HUES64 (cell line): ENCODE data around the gene ADO.

Experiments used
- H3K27ac ChIP-seq: 2 replicates; pipeline ENCODE4 v1.7.0; 2013; ENCODE audit warnings: low read depth, low read length, inconsistent platforms
- H3K27me3 ChIP-seq: 2 replicates; pipeline ENCODE4 v1.6.1; 2013; ENCODE audit warnings: mild to moderate bottlenecking, low read length; ENCODE audit not compliant: insufficient read depth
- H3K36me3 ChIP-seq: 2 replicates; pipeline ENCODE4 v1.6.1; 2013; ENCODE audit warnings: mild to moderate bottlenecking, low read length; ENCODE audit not compliant: insufficient read depth
- H3K4me1 ChIP-seq: 2 replicates; pipeline ENCODE4 v1.6.1; 2013; ENCODE audit warnings: mild to moderate bottlenecking, low read length, moderate library complexity; ENCODE audit not compliant: insufficient read depth
- H3K4me3 ChIP-seq: 2 replicates; pipeline ENCODE4 v1.5.1; 2013; ENCODE audit warnings: mild to moderate bottlenecking, low read length, moderate library complexity
- H3K9ac ChIP-seq: 2 replicates; pipeline ENCODE4 v1.6.1; 2013; ENCODE audit warnings: mild to moderate bottlenecking, low read depth, low read length
- H3K9me3 ChIP-seq: 2 replicates; pipeline ENCODE4 v1.6.1; 2013; ENCODE audit warnings: low read depth, low read length; ENCODE audit not compliant: insufficient read depth
- WGBS: fragments of 150-250, 120-280 bp; methylation state at CpG from one replicate; pipeline ENCODE4 v1.1.7; 2013; ENCODE audit warnings: missing lambda C conversion rate; 5-methylcytosine and 5-hydroxymethylcytosine counted together

The ADO gene

DNA sequence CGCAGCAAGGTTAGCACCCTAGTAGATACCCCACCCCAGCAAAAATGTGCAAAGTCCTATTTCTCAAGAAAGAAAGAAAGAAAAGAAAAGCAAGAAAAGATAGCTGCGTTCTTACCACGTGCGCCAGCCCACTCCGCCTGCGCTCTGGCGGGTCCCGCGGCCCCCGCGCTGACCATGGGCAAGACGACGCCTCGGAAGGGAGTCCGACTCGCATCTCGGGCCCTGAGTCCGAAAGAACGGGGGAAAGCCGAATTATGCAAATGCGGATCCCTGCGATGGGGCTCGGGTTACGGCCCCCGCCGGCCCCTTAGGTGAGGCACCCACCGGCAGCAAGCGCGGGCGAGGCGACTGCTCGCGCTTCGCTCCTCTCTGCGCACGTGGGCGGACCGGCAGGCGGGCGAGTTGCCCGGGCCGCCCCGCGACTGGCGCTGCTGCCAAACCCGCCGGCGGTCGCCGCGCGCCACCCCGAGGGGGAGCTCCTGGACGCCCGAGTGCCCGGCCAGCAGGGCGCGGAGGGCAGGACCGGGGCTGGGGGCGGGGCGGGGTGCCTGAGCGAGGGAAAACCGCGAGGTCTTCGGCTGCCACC, 14.0 kb downstream of the ADO start:
- 0 out of 2 replicates have a peak, but pooled peaks cover 2% of the 10 kb centered on the region for H3K9me3 ChIP-seq
- H3K9ac ChIP-seq = no peak overlapping the region
- peaks cover 5% of the 10 kb centered on the region; the same call in 1 of the 2 replicates for H3K4me1 ChIP-seq
- 4% methylated on average over 64 of the region's 65 CpGs for WGBS
- H3K4me3 ChIP-seq = peak overlapping the region; percentile 67
- H3K27me3 ChIP-seq = peaks cover 79% of the 10 kb centered on the region
- no peak overlapping the region for H3K27ac ChIP-seq
- H3K36me3 ChIP-seq = no peaks in the 10 kb centered on the region

- Histone ChIP-seq H3K36me3 (no peaks in the 10 kb centered on the region), H3K4me3 (0 out of 2 replicates have a peak overlapping the region, but pooled peaks have one; percentile 67), H3K9ac (no peak overlapping the region), H3K27ac (no peak overlapping the region), H3K27me3 (peaks cover 76% of the 10 kb centered on the region), H3K9me3 (0 out of 2 replicates have a peak, but pooled peaks cover 2% of the 10 kb centered on the region), H3K4me1 (peaks cover 5% of the 10 kb centered on the region; the same call in 1 of the 2 replicates)
- 62% methylated on average over 19 of the region's 19 CpGs for WGBS
These were observed 14.8 kb downstream of the ADO start for GRCh38 chr10:62819141-62819920.

DNA sequence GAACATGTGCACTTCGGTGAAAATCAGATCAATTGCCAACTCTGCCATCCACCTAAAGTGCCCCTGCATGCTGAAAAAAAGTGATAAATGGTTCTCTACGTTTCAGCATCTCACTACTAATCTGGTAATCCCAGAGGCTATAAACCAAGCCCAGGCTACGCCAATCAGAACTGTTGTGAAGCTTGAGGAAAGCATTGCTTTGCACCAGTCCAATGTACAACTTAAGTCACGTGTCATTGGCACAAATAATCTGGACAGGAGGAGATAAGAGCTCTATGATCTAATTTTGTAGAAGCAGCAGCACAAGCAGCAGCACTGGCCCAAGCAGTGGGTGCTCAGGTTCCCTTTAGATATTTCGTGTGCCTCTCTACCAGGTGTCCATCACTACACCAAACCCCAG, 16.1 kb downstream of the ADO start:
- Histone ChIP-seq H3K9me3 (0 out of 2 replicates have a peak, but pooled peaks cover 2% of the 10 kb centered on the region), H3K4me3 (no peak overlapping the region), H3K27me3 (peaks cover 63% of the 10 kb centered on the region), H3K4me1 (peaks cover 5% of the 10 kb centered on the region; the same call in 1 of the 2 replicates), H3K36me3 (no peaks in the 10 kb centered on the region), H3K27ac (no peak overlapping the region), H3K9ac (no peak overlapping the region)
- 91% methylated on average over 5 of the region's 5 CpGs for WGBS

GRCh38 chr10:62826273-62826672, 21.8 kb downstream of the ADO start:
- Histone ChIP-seq H3K36me3 (no peaks in the 10 kb centered on the region), H3K4me3 (no peak overlapping the region), H3K4me1 (no peaks in the 10 kb centered on the region), H3K27ac (no peak overlapping the region), H3K27me3 (peaks cover 10% of the 10 kb centered on the region; the same call in 1 of the 2 replicates), H3K9ac (no peak overlapping the region), H3K9me3 (no peaks in the 10 kb centered on the region)
- 100% methylated on average over 1 of the region's 1 CpG for WGBS

DNA sequence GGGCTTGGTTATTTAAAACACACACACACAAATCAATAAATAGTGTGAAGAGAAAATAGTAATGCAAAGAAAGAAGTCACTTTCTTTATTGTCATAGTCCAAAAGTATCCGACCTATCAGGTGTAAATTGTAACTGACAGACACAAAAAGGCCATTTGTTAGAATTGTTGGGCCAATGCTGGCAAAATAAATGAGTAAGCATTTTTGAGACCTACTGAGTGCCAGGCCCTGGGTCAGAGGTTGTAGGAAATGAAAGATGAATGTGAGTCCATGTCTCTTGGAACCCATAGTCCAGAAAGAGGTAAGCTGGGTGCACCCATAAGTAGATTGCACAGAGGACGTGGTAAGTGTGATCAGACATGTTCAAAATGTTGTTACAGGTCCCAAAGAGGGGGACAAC, 25.1 kb downstream of the ADO start:
- Histone ChIP-seq H3K27me3 (no peaks in the 10 kb centered on the region), H3K9me3 (no peaks in the 10 kb centered on the region), H3K4me3 (no peak overlapping the region), H3K27ac (no peak overlapping the region), H3K9ac (no peak overlapping the region), H3K36me3 (no peaks in the 10 kb centered on the region), H3K4me1 (no peaks in the 10 kb centered on the region)
- WGBS = 94% methylated on average over 2 of the region's 2 CpGs

- H3K27me3 ChIP-seq = no peaks in the 10 kb centered on the region
- no peaks in the 10 kb centered on the region for H3K36me3 ChIP-seq
- H3K9me3 ChIP-seq = no peaks in the 10 kb centered on the region
- no peaks in the 10 kb centered on the region for H3K4me1 ChIP-seq
- H3K9ac ChIP-seq = no peak overlapping the region
- no peak overlapping the region for H3K27ac ChIP-seq
- 85% methylated on average over 4 of the region's 4 CpGs for WGBS
- no peak overlapping the region for H3K4me3 ChIP-seq
These were observed 26.2 kb downstream of the ADO start for GRCh38 chr10:62830679-62831078.

GRCh38 chr10:62831346-62831745, 26.8 kb downstream of the ADO start:
- H3K9me3 ChIP-seq = no peaks in the 10 kb centered on the region
- H3K4me3 ChIP-seq = no peak overlapping the region
- no peak overlapping the region for H3K9ac ChIP-seq
- WGBS = 80% methylated on average over 2 of the region's 2 CpGs
- H3K36me3 ChIP-seq = no peaks in the 10 kb centered on the region
- no peak overlapping the region for H3K27ac ChIP-seq
- no peaks in the 10 kb centered on the region for H3K4me1 ChIP-seq
- H3K27me3 ChIP-seq = no peaks in the 10 kb centered on the region

- no peak overlapping the region for H3K27ac ChIP-seq
- no peaks in the 10 kb centered on the region for H3K27me3 ChIP-seq
- 83% methylated on average over 2 of the region's 2 CpGs for WGBS
- no peak overlapping the region for H3K9ac ChIP-seq
- H3K9me3 ChIP-seq = no peaks in the 10 kb centered on the region
- no peaks in the 10 kb centered on the region for H3K4me1 ChIP-seq
- H3K36me3 ChIP-seq = no peaks in the 10 kb centered on the region
- H3K4me3 ChIP-seq = no peak overlapping the region
These were observed 35.1 kb downstream of the ADO start for GRCh38 chr10:62839590-62839989.

DNA sequence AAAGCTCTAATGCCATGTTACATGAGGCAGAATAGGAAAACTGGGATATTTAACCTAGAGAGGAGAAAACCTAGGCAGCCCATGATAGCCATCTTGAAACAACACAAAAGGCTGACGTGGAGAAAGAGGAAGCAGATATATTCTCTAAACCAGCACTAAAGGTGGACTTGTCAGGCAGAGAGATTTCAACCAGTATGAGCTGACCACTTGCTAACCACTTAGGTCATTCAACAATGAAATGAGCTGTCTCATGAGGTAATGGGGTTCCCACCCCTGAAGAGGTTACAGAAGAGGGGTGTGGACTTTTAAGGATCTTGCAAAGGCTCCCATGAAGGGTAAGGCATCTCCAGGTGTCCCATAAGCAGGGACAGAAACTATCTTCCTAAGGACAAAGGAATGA, 38.5 kb downstream of the ADO start:
- no peak overlapping the region for H3K27ac ChIP-seq
- H3K27me3 ChIP-seq = no peaks in the 10 kb centered on the region
- no peak overlapping the region for H3K4me3 ChIP-seq
- WGBS = 100% methylated on average over 1 of the region's 1 CpG
- H3K9me3 ChIP-seq = peaks cover 6% of the 10 kb centered on the region; the same call in 1 of the 2 replicates
- no peaks in the 10 kb centered on the region for H3K36me3 ChIP-seq
- H3K4me1 ChIP-seq = no peaks in the 10 kb centered on the region
- no peak overlapping the region for H3K9ac ChIP-seq

DNA sequence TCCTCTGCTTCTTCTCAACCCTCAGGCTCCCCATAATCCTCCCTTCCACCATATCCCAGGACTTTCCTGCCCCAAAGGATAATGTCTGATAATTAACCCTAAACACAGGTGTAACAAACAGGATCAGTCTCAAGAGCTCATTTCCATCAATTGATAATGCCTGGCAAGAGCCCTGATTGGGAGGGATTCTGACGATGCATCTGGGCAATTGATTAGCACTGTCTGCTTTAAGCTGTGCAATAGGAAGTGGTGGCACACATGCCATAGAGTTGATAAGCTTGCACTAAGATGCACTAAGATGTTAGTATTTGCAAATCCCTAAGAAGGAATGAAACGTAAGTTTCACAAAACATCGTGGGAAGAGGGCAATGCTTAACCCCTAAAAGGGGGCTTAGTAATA, 39.1 kb downstream of the ADO start:
- H3K9me3 ChIP-seq = peaks cover 6% of the 10 kb centered on the region; the same call in 1 of the 2 replicates
- H3K36me3 ChIP-seq = no peaks in the 10 kb centered on the region
- WGBS = 92% methylated on average over 3 of the region's 3 CpGs
- no peak overlapping the region for H3K9ac ChIP-seq
- no peak overlapping the region for H3K27ac ChIP-seq
- no peak overlapping the region for H3K4me3 ChIP-seq
- no peaks in the 10 kb centered on the region for H3K4me1 ChIP-seq
- H3K27me3 ChIP-seq = no peaks in the 10 kb centered on the region

DNA sequence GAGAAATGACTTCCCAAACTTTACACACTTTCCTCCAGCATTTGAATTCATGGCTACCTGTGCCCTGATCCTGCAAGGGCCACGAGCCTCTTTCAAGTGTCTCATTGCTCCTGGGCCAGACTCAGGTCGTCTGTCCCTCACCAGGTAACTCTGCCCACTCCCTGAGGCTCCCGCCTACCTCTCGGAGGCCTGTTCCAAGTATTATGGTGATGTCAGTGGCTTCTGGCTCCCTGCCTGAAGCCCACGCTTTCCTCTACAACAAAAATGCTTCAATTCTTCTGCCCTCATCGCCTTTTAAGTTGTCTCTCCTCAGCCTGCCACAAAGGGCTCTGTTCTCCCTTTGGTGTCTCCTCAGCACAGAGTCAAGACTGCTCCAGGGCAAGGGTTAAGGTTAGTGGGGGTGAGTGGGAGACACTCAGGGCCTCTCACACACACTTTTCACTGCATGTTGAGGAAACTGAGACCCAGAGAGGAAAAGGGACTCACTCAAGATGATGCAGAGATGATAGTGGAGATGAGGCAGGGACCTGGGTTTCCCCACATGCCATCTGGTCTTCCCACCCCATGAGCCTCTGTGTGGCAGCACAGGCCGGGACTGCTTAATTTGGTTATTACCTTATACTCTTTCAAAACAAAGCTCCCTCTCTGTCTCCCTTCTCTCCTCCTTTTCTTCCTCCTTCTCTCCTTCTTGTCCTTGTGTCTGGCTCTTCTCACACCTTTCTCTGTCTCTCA, 39.9 kb downstream of the ADO start:
- Histone ChIP-seq H3K9ac (no peak overlapping the region), H3K27ac (no peak overlapping the region), H3K27me3 (no peaks in the 10 kb centered on the region), H3K36me3 (no peaks in the 10 kb centered on the region), H3K9me3 (peaks cover 6% of the 10 kb centered on the region; the same call in 1 of the 2 replicates), H3K4me1 (no peaks in the 10 kb centered on the region), H3K4me3 (no peak overlapping the region)
- WGBS = 84% methylated on average over 7 of the region's 7 CpGs
